GM12875 (cell line): ENCODE results near the gene LEAP2.
A peak's percentile ranks its signal among the peaks of the same experiment; 100 is the strongest.

ENCODE experiments used
- H3K4me3 ChIP-seq: one replicate; pipeline ENCODE4 v1.5.1; 2011; ENCODE audit warnings: low read depth, low read length, control low read depth
- TF ChIP-seq, protein P1 (sequence below): IDR thresholded peaks from 2 replicates; pipeline ENCODE4 v1.5.1; 2011; ENCODE audit warnings: low read depth, mild to moderate bottlenecking, control low read depth, inconsistent platforms, low read length, moderate library complexity, borderline replicate concordance; ENCODE audit not compliant: insufficient read depth

The LEAP2 gene

DNA sequence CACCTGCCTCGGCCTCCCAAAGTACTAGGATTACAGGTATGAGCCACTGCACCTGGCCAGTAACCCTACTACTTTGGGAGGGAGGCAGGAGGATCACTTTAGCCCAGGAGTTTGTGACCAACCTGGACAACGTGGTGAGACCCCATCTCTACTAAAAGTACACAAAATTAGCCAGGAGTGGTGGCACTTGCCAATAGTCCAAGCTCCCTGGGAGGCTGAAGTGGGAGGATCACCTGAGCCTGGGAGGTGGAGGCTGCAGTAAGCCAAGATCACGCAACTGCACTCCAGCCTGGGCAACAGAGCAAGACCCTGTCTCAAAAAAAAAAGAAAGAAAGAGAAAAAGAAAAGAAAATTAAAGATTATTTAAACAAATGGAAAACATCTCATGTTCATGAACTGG lies 17.5 kb upstream of the LEAP2 start:
- no peak overlapping the region for H3K4me3 ChIP-seq
- TF ChIP-seq, protein P1, sequence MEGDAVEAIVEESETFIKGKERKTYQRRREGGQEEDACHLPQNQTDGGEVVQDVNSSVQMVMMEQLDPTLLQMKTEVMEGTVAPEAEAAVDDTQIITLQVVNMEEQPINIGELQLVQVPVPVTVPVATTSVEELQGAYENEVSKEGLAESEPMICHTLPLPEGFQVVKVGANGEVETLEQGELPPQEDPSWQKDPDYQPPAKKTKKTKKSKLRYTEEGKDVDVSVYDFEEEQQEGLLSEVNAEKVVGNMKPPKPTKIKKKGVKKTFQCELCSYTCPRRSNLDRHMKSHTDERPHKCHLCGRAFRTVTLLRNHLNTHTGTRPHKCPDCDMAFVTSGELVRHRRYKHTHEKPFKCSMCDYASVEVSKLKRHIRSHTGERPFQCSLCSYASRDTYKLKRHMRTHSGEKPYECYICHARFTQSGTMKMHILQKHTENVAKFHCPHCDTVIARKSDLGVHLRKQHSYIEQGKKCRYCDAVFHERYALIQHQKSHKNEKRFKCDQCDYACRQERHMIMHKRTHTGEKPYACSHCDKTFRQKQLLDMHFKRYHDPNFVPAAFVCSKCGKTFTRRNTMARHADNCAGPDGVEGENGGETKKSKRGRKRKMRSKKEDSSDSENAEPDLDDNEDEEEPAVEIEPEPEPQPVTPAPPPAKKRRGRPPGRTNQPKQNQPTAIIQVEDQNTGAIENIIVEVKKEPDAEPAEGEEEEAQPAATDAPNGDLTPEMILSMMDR = no peak

DNA sequence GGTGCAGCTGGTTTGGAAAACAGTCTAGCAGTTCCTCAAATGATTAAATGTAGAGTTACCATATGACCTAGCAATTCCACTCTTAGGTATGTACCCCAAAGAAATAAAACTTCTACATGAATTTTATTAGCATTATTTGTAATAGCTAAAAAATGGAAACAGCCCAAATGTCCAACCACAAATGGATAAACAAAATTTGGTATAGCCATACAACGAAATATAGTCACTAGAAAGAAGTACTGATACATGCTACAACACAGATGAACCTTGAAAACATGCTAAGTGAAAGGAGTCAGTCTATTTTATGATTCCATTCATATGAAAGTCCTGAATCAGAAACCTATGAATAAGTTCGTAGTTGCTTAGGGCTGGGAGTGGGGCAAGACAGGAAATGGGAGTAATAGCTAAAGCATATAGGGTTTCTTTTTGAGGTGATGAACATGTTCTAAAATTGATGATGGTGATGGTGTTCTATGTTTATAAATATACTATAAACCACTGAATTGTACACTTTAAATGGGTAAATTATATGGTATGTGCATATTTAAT lies 13.5 kb upstream of the LEAP2 start:
- TF ChIP-seq, protein P1 = no peak

DNA sequence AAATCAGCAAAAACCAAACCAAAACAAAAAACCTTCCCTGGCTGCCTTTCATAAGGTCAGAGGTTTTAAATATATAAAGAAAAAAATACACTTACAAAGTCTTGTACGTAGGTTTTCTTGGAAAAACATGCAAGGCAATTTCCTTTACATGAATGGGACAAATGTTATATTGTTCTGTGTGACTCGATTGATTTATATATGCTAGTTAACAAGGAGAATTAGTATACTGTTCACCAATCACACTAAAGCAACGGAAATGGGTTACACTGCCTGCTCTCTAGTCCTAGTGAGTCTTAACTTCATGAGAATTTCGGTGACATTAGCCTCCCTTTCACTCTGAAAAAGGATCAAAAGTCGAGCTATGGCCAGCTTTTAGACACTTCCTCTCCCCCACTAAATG lies 12.7 kb upstream of the LEAP2 start:
- TF ChIP-seq, protein P1 = no peak
- H3K4me3 ChIP-seq = no peak overlapping the region

More for the DNA sequence above, 13.5 kb upstream of the LEAP2 start:
- H3K4me3 ChIP-seq = no peak overlapping the region

DNA sequence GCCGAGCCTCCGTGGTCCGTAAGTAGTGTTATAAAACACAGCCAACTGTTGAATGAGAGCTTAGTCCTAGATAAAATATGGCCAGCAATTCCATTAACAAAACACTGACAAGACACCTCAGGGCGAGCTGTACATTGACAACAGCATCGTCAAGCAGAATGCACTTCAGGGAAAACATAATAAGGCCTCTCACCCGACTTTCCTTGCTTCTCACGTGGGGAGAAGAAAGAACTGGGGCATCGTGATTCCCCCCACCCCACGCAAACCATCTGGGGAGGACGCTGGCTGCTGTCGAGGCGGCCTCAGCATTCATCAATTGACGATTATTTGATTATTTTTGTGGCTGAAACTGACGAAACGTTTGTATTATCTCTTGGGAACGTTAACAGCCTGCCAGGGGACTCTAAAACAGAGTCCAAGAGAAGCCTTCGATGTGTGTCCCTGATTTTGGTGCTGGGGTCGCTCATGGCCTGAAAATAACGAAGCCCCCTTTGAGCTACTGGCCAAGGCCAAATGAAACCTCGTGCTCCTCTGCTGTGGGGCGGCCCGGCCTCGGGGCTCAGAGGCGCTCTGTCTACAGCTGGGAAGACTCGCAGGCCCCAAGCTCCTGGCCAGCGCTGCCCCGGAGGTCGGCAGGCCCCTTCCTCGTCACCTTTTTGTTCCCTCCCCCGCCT lies 7.7 kb upstream of the LEAP2 start:
- peak overlapping the region; percentile 85 for H3K4me3 ChIP-seq
- TF ChIP-seq, protein P1 = no peak

DNA sequence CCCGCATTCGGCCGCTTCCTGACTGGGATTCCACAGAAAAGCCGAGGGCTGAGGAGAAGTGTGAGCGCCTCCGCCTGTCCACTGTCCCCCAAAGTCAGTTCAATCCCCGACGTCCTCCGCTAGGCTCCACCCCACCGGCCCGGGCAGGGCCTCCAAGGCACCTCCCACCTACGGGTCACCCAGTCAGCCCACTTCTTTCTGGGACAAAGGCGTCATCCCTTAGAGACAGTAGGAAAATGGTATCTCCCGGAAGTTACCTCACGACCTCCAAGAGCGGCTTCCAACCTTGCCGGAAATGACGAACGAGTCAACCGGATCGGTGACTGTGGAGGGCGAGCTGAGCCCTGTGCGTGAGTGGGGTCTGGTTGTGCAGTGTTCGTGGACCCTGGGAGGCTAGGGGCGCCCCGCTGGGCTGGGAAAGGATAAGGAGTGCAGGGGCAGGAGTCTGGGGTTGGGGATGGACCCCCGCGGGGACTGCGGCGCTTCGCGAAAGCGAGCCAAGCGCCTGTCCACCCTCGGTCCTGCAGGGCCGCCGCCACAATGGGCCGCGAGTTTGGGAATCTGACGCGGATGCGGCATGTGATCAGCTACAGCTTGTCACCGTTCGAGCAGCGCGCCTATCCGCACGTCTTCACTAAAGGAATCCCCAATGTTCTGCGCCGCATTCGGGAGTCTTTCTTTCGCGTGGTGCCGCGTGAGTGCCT lies 7.0 kb upstream of the LEAP2 start, which contains the start of the genes GDF9 and UQCRQ:
TSS of gene GDF9 (minus strand) at position 128 of the 704 bp plus-strand sequence. CDS start 1,936 bp downstream, outside the sequence.
TSS of gene UQCRQ (plus strand) at position 301 of the 704 bp plus-strand sequence. CDS start at position 541, 240 bp downstream.
- TF ChIP-seq, protein P1 = no peak
- H3K4me3 ChIP-seq = peak within 1 kb of the TSS; percentile 85

DNA sequence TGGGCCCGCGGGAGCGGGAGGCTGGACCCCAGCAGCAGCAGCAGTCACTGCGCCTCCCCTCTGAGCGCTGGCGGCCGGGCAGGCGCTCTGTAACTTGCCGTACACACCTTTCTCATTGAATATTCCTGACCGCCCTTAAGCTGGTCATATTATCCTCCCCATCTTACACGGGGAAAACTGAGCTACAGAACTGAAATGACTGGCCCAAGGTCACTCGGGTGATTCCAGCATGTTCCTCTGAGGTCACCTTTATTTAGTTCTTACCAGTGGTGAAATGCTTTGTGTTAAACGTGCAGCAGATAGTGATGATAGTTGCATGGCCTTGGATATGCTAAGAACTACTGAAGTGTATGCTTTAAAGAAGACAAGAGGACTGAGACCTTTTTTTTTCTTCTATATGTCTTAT lies 6.4 kb upstream of the LEAP2 start:
- TF ChIP-seq, protein P1 = no peak
- H3K4me3 ChIP-seq = peak overlapping the region; percentile 85
